ENCODE results near the gene RIPK1. TPM values are rescaled to one million over a fixed set of nuclear protein-coding genes. Genes with fewer than 3 reads are reported as not detected.
"Not testable (repeated sequence)": the region's sequence is repeated elsewhere in the genome, so short reads cannot be mapped to it uniquely, and the experiment has no call there.

Gene RIPK1
- total RNA-seq, 1 donor from 2014 or later = 12.2 TPM

DNA sequence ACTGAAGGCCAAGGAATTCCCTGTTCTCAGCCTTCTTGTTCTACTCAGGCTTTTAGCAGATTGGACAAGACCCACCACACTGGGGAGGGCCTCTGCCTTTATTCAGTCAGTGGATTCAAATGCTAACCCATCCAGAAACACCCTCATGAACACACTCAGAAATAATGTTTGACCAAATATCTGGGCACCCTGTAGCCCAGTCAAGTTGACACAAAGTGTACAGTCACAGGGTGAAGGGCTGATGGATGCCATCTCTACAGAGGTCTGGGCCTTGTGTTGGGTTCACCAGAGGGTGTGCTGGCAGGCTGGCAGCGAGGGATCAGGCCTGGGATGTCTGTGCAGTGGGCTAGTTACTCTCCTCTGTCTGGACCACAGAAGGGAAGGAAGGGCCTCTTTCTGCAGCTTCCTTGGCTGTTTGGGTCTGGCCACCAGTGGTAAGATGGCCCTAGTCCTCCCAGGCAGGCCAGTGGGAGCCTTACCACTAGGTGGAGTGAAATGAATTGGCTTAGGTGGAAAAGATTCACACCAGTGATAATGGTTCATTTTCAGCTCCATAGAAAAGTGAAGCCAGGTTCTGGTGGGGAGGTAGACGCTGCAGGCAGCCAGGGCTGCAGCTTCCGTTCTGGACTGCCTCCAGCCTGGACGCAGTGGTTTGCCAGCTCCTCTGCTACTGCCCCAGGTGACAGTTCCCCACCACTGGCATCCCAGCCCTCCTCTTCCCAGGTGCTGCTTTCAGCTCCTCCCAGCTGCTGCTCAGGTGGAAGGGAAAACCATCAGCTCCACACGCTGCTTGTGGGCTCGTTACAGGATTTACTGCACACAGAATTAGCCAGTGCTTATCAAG is 79.8 kb downstream of the RIPK1 start:
- H3K9me3 Mint-ChIP-seq = no peaks in the 10 kb centered on the region
- DNase-seq (ENCODE audit: low read depth, low spot score) = no peak
- peaks cover 22% of the 10 kb centered on the region for H3K4me1 Mint-ChIP-seq
- H3K27ac Mint-ChIP-seq (ENCODE audit: unreplicated experiment) = no peak overlapping the region
- no peaks in the 10 kb centered on the region for H3K27me3 Mint-ChIP-seq (ENCODE audit: low read depth)
- peaks cover 28% of the 10 kb centered on the region for H3K36me3 Mint-ChIP-seq (ENCODE audit: low read depth)
- no peak overlapping the region for H3K4me3 Mint-ChIP-seq
- TF ChIP-seq, protein P1, sequence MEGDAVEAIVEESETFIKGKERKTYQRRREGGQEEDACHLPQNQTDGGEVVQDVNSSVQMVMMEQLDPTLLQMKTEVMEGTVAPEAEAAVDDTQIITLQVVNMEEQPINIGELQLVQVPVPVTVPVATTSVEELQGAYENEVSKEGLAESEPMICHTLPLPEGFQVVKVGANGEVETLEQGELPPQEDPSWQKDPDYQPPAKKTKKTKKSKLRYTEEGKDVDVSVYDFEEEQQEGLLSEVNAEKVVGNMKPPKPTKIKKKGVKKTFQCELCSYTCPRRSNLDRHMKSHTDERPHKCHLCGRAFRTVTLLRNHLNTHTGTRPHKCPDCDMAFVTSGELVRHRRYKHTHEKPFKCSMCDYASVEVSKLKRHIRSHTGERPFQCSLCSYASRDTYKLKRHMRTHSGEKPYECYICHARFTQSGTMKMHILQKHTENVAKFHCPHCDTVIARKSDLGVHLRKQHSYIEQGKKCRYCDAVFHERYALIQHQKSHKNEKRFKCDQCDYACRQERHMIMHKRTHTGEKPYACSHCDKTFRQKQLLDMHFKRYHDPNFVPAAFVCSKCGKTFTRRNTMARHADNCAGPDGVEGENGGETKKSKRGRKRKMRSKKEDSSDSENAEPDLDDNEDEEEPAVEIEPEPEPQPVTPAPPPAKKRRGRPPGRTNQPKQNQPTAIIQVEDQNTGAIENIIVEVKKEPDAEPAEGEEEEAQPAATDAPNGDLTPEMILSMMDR (conservative IDR thresholded peaks at IDR 0.05) = no peak

DNA sequence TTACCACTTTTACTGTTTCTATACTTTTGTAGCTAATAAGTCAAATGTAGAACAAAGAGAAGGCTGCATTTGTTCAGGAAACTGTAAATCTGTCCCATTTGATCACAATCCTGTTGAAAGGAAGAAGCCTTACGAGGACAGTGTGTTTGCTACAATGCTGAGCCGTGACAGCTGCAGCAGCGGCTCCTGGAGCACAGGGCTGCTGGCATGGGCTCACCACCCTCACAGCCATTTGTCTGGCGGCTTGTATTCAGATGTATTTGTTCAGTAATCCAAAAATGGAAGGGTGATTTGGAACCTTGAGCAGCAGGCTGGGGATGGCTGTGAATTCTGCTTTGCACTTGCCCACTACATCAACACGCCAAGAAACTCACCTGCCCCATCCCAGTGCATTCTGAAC is 83.4 kb downstream of the RIPK1 start:
- Mint-ChIP-seq H3K36me3 (ENCODE audit: low read depth) (peaks cover 19% of the 10 kb centered on the region), H3K4me1 (peaks cover 39% of the 10 kb centered on the region), H3K27ac (ENCODE audit: unreplicated experiment) (no peak overlapping the region)

GRCh38 chr6:3152689-3153088 is 84.4 kb downstream of the RIPK1 start:
- H3K4me3 Mint-ChIP-seq = no peak overlapping the region
- peaks cover 7% of the 10 kb centered on the region for H3K27me3 Mint-ChIP-seq (ENCODE audit: low read depth)
- DNase-seq (ENCODE audit: low read depth, low spot score) = no peak
- H3K27ac Mint-ChIP-seq (ENCODE audit: unreplicated experiment) = no peak overlapping the region
- no peaks in the 10 kb centered on the region for H3K9me3 Mint-ChIP-seq
- H3K36me3 Mint-ChIP-seq (ENCODE audit: low read depth) = peaks cover 13% of the 10 kb centered on the region
- TF ChIP-seq, protein P1 (conservative IDR thresholded peaks at IDR 0.05) = no peak
- H3K4me1 Mint-ChIP-seq = peaks cover 42% of the 10 kb centered on the region

More for the DNA sequence above, 83.4 kb downstream of the RIPK1 start:
- TF ChIP-seq, protein P1 (conservative IDR thresholded peaks at IDR 0.05) = no peak
- no peak for DNase-seq (ENCODE audit: low read depth, low spot score)
- peaks cover 5% of the 10 kb centered on the region for H3K27me3 Mint-ChIP-seq (ENCODE audit: low read depth)
- H3K9me3 Mint-ChIP-seq = no peaks in the 10 kb centered on the region
- H3K4me3 Mint-ChIP-seq = peak overlapping the region; percentile 38

- peak overlapping the region; percentile 96 for H3K4me3 Mint-ChIP-seq
- H3K36me3 Mint-ChIP-seq (ENCODE audit: low read depth); H3K27ac Mint-ChIP-seq (ENCODE audit: unreplicated experiment): not testable (repeated sequence)
Observed at GRCh38 chr6:3155416-3155815, 87.1 kb downstream of the RIPK1 start.

GRCh38 chr6:3156184-3157130 is 88.2 kb downstream of the RIPK1 start:
- H3K36me3 Mint-ChIP-seq (ENCODE audit: low read depth); H3K9me3 Mint-ChIP-seq: not testable (repeated sequence)
- Mint-ChIP-seq H3K27ac (ENCODE audit: unreplicated experiment) (peak overlapping the region; percentile 96), H3K4me1 (peaks cover 57% of the 10 kb centered on the region), H3K27me3 (ENCODE audit: low read depth) (peaks cover 31% of the 10 kb centered on the region), H3K4me3 (peak overlapping the region; percentile 96)
- peak; percentile 22 for DNase-seq (ENCODE audit: low read depth, low spot score)

More at GRCh38 chr6:3155416-3155815, 87.1 kb downstream of the RIPK1 start:
- H3K4me1 Mint-ChIP-seq = peaks cover 62% of the 10 kb centered on the region
- H3K27me3 Mint-ChIP-seq (ENCODE audit: low read depth) = peaks cover 24% of the 10 kb centered on the region
- DNase-seq (ENCODE audit: low read depth, low spot score); H3K9me3 Mint-ChIP-seq: not testable (repeated sequence)

DNA sequence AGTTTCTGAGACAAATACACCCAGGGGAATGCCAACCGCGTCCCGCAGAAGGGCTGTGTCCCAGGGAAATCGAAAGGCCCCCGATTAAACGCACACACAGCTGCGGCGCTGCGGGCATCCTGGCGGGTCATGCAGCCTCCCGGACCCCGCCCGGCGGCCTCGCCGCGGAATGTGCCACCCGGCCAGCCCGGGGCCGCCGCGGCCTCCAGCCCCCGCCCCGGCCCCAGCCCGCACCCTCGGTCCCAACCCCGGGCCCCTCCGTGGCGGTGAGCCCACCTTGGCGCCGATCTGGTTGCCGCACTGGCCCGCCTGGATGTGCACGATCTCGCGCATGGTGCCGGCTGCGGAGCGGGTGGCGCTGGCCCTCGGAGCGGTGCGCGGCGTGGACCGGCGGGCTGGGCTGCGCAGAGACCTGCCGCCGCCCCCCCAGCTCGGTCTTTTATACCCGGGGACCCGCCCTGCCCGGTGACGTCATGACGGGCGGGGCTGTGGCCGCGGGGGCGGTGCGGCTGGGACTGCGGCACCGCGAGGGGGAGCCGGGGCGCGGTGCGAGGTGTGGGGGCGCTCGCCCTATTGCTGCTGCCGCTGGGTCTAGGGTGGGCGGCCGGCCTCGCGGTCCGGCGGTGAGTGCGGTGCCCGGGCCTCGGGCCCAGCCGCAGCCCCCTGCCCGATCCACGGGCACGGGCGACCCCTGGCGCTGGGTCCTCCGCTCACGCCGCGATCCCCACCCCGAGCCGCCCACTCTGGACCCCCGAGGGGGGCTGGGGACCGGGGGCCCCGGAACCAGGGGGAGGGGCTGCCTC is 89.0 kb downstream of the RIPK1 start, which contains the start of gene TUBB2A:
Gene TUBB2A (minus strand): TSS at position 414 of the 803 bp plus-strand sequence. CDS start 81 bp downstream, at position 333.
- Mint-ChIP-seq H3K4me3 (peak within 1 kb of the TSS; percentile 96), H3K4me1 (peaks cover 55% of the 10 kb centered on the region), H3K27ac (ENCODE audit: unreplicated experiment) (peak within 1 kb of the TSS; percentile 96), H3K36me3 (ENCODE audit: low read depth) (peaks cover 3% of the 10 kb centered on the region), H3K9me3 (no peaks in the 10 kb centered on the region), H3K27me3 (ENCODE audit: low read depth) (peaks cover 38% of the 10 kb centered on the region)
- TF ChIP-seq, protein P1 (conservative IDR thresholded peaks at IDR 0.05) = peak; percentile 65
- peak; percentile 73 for DNase-seq (ENCODE audit: low read depth, low spot score)
